Peyer's patch (tissue), 4 donors: ENCODE results near the gene CHN2. TPM values are rescaled to one million over a fixed set of nuclear protein-coding genes. Genes with fewer than 3 reads are reported as not detected.

ENCODE experiments used
- DNase-seq, 3 donors: peaks; one replicate each; pipeline ENCODE4 v3.0.0-alpha.2; 2017 to 2019
- H3K27ac ChIP-seq, 4 donors: fragments of 200-600 bp; sonication (generic); one replicate each; pipeline ENCODE4 v1.5.1; 2016 to 2019
- H3K27me3 ChIP-seq, 2 donors: fragments of 200-600 bp; sonication (generic); one replicate each; pipeline ENCODE4 v1.5.1; 2019
- H3K36me3 ChIP-seq, 3 donors: fragments of 200-600 bp; sonication (generic); one replicate each; pipeline ENCODE4 v1.5.1; 2016 to 2019
- H3K4me1 ChIP-seq, 4 donors: fragments of 200-600 bp; sonication (generic); one replicate each; pipeline ENCODE4 v1.5.1; 2016 to 2019
- H3K4me3 ChIP-seq, 4 donors: fragments of 200-600 bp; sonication (generic); 1 replicate in 3 of 4; 2 replicates in 1 of 4; pipeline ENCODE4 v1.5.1; 2016 to 2019; ENCODE audit warnings: mild to moderate bottlenecking in 1 of 4
- H3K9me3 ChIP-seq, 4 donors: fragments of 200-600 bp; sonication (generic); one replicate each; pipeline ENCODE4 v1.5.1; 2016 to 2019; ENCODE audit warnings: mild to moderate bottlenecking in 1 of 4
- CTCF ChIP-seq, 6 experiments: fragments of 450-650 bp in 4 of 6; fragments of 200-600 bp in 2 of 6; sonication (generic) in 1 of 6; IDR thresholded peaks; one replicate each; pipeline ENCODE4 v1.5.1; 2017 to 2019; ENCODE audit warnings: antibody characterized with exemption in 6 of 6, mild to moderate bottlenecking in 3 of 6, moderate library complexity in 1 of 6
- POLR2A ChIP-seq, 2 donors: fragments of 450-650 bp; IDR thresholded peaks; one replicate each; pipeline ENCODE4 v1.5.1; 2017; ENCODE audit warnings: antibody characterized with exemption in 2 of 2, mild to moderate bottlenecking in 2 of 2, moderate library complexity in 2 of 2
- total RNA-seq, 4 donors: library from RNA; depleted of rRNA; stranded (reverse); fragments of >200 nt; gene quantifications; one replicate each; pipeline ENCODE4 v1.1.0, GENCODE V29; 2016

CHN2 gene
- total RNA-seq, 4 donors from 2014 or later: 29.7 to 159 (median 120) TPM

GRCh38 chr7:29434380-29434768, 239.8 kb downstream of the CHN2 start:
- no peak overlapping the region for H3K4me3 ChIP-seq
- peaks cover 0 to 7% (median 0%) of the 10 kb centered on the region in 4 donors for H3K4me1 ChIP-seq
- no peaks in the 10 kb centered on the region for H3K9me3 ChIP-seq
- no peaks in the 10 kb centered on the region for H3K27me3 ChIP-seq
- TF ChIP-seq POLR2A (IDR thresholded peaks at IDR 0.05) (no peak), CTCF (IDR thresholded peaks at IDR 0.05) (no peak)
- H3K27ac ChIP-seq: no peak overlapping the region
- no peaks in the 10 kb centered on the region for H3K36me3 ChIP-seq
- DNase-seq: no peak

- DNase-seq: no peak
- no peaks in the 10 kb centered on the region for H3K36me3 ChIP-seq
- H3K27me3 ChIP-seq: no peaks in the 10 kb centered on the region
- TF ChIP-seq POLR2A (IDR thresholded peaks at IDR 0.05) (no peak), CTCF (IDR thresholded peaks at IDR 0.05) (no peak)
- H3K4me3 ChIP-seq: no peak overlapping the region
- no peaks in the 10 kb centered on the region for H3K9me3 ChIP-seq
- H3K27ac ChIP-seq: no peak overlapping the region
- H3K4me1 ChIP-seq: peaks cover 0 to under 1% (median 0%) of the 10 kb centered on the region in 4 donors
These were observed 240.6 kb downstream of the CHN2 start for GRCh38 chr7:29435167-29435566.

- no peaks in the 10 kb centered on the region for H3K9me3 ChIP-seq
- no peaks in the 10 kb centered on the region for H3K4me1 ChIP-seq
- DNase-seq: no peak
- no peak overlapping the region for H3K27ac ChIP-seq
- TF ChIP-seq POLR2A (IDR thresholded peaks at IDR 0.05) (no peak), CTCF (IDR thresholded peaks at IDR 0.05) (no peak)
- H3K4me3 ChIP-seq: no peak overlapping the region
- H3K27me3 ChIP-seq: no peaks in the 10 kb centered on the region
- H3K36me3 ChIP-seq: no peaks in the 10 kb centered on the region
These were observed 241.3 kb downstream of the CHN2 start for GRCh38 chr7:29435902-29436301.

- TF ChIP-seq POLR2A (IDR thresholded peaks at IDR 0.05) (no peak), CTCF (IDR thresholded peaks at IDR 0.05) (no peak)
- Histone ChIP-seq H3K27me3 (no peaks in the 10 kb centered on the region), H3K4me1 (no peaks in the 10 kb centered on the region), H3K4me3 (no peak overlapping the region), H3K9me3 (no peaks in the 10 kb centered on the region), H3K36me3 (no peaks in the 10 kb centered on the region), H3K27ac (no peak overlapping the region)
- no peak for DNase-seq
These were observed 247.6 kb downstream of the CHN2 start for GRCh38 chr7:29442146-29442545.

DNA sequence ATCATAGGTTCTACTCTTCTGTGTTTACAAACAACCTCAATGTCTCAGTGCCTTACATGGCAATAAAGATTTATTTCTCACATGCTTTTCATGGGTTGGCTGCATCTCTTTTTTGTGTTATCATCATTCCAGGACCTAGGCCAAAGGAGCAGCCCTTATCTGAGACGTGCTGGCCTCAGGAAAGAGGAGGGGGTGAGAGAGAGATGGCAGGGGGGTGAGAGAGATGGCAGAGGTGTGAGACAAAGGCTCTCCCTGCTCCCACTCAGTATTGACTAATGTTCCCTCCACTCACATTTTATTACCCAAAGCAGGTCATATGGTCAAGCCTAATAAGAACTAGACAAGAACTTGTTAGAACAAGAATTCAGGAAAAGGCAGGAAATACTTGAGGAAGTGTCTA, 249.0 kb downstream of the CHN2 start:
- H3K9me3 ChIP-seq: no peaks in the 10 kb centered on the region
- H3K27ac ChIP-seq: no peak overlapping the region
- H3K36me3 ChIP-seq: no peaks in the 10 kb centered on the region
- TF ChIP-seq CTCF (IDR thresholded peaks at IDR 0.05): no peak
- no peak for TF ChIP-seq POLR2A (IDR thresholded peaks at IDR 0.05)
- no peaks in the 10 kb centered on the region for H3K27me3 ChIP-seq
- H3K4me1 ChIP-seq: no peaks in the 10 kb centered on the region
- H3K4me3 ChIP-seq: no peak overlapping the region
- no peak for DNase-seq

DNA sequence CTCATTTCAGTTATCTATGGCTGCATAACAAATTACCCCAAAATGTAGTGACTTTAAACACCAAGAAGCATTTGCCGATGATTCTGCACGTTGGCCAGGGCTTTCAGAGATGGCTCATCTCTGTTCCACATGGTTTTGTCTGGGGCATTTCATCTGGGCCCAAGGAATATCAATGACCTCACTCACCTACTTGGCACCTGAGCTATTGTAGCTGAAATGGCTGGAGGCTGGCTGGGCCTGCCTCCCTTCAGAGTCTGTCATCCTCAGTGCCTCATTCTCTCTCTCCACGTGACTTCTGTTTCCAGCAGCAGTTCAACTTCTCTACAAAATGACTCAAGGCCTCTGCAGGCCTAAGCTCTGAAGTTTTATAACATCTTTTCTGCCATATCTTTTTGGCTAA, 249.7 kb downstream of the CHN2 start:
- Histone ChIP-seq H3K36me3 (no peaks in the 10 kb centered on the region), H3K4me1 (no peaks in the 10 kb centered on the region), H3K27ac (no peak overlapping the region), H3K27me3 (no peaks in the 10 kb centered on the region), H3K4me3 (no peak overlapping the region), H3K9me3 (no peaks in the 10 kb centered on the region)
- DNase-seq: no peak
- TF ChIP-seq CTCF (IDR thresholded peaks at IDR 0.05): no peak
- no peak for TF ChIP-seq POLR2A (IDR thresholded peaks at IDR 0.05)
